ENCODE data around the gene KCNB1. TPM values are rescaled to one million over a fixed set of nuclear protein-coding genes. Genes with fewer than 3 reads are reported as not detected.

The KCNB1 gene
- total RNA-seq, 1 experiment from 2014 or later: 0.68 TPM

GRCh38 chr20:49456646-49457045, 25.8 kb downstream of the KCNB1 start:
- Histone ChIP-seq H3K9ac (ENCODE audit: extremely low read depth, insufficient read length, low read length) (no peak overlapping the region), H3T11ph (ENCODE audit: low read length) (no peak overlapping the region), H3K23me2 (ENCODE audit: insufficient read length, low read depth, low read length, poor library complexity, severe bottlenecking) (no peaks in the 10 kb centered on the region), H3K4me2 (ENCODE audit: insufficient read depth, insufficient read length, low read length) (no peak overlapping the region), H3K79me2 (ENCODE audit: insufficient read depth, low read length) (no peaks in the 10 kb centered on the region), H3K14ac (ENCODE audit: insufficient read depth, low read length) (no peak overlapping the region), H3K27me3 (ENCODE audit: insufficient read depth, low read length) (no peaks in the 10 kb centered on the region), H4K5ac (ENCODE audit: insufficient read length, low read depth, low read length) (no peak overlapping the region), H2AK5ac (ENCODE audit: insufficient read length, low read length) (no peak overlapping the region), H2BK15ac (ENCODE audit: low read depth, low read length) (no peak overlapping the region), H2BK120ac (ENCODE audit: low read depth, low read length, poor library complexity, severe bottlenecking) (no peak overlapping the region), H3K79me1 (ENCODE audit: insufficient read depth, low read depth, low read length, poor library complexity, severe bottlenecking) (no peaks in the 10 kb centered on the region), H3K18ac (ENCODE audit: insufficient read length, low read depth, low read length) (no peak overlapping the region), H4K20me1 (ENCODE audit: control insufficient read depth, insufficient read depth, insufficient read length) (no peaks in the 10 kb centered on the region), H2BK20ac (ENCODE audit: low read depth, low read length, poor library complexity, severe bottlenecking) (no peak overlapping the region), H2AFZ (ENCODE audit: low read length) (no peak overlapping the region), H3K4me1 (ENCODE audit: insufficient read depth, low read length) (no peaks in the 10 kb centered on the region), H3K9me3 (ENCODE audit: control insufficient read depth, low read depth, low read length) (no peaks in the 10 kb centered on the region), H2BK12ac (ENCODE audit: insufficient read length, low read depth, low read length) (no peak overlapping the region), H3K4ac (ENCODE audit: low read depth, low read length) (no peak overlapping the region), H4K8ac (replicated peaks; ENCODE audit: insufficient read length, low read depth, low read length) (no peak overlapping the region), H2BK5ac (ENCODE audit: insufficient read length, low read length) (no peak overlapping the region), H3K23ac (ENCODE audit: insufficient read length, low read depth, low read length) (no peak overlapping the region), H4K91ac (ENCODE audit: insufficient read length, low read depth, low read length) (no peak overlapping the region), H3K27ac (ENCODE audit: insufficient read length, low read depth, low read length) (no peak overlapping the region), H3K56ac (ENCODE audit: insufficient read length, low read depth, low read length) (no peak overlapping the region)
- no peaks in the 10 kb centered on the region for H3K9me3 Mint-ChIP-seq
- DNase-seq: no peak
- no peaks in the 10 kb centered on the region for H3K36me3 Mint-ChIP-seq (ENCODE audit: insufficient read depth in 1 of 3, low read depth in 3 of 3)
- no peak overlapping the region for H3K4me3 Mint-ChIP-seq
- no peak for TF ChIP-seq CTCF (conservative IDR thresholded peaks at IDR 0.05)
- WGBS (ENCODE audit: extremely low coverage, insufficient read length, low lambda C conversion rate): no CpG with 5 or more reads among the region's 6 CpGs
- no peak overlapping the region for H3K27ac Mint-ChIP-seq
- H3K4me1 Mint-ChIP-seq: no peaks in the 10 kb centered on the region
- peaks cover 1% of the 10 kb centered on the region; the same call in 1 of the 2 replicates for H3K27me3 Mint-ChIP-seq (ENCODE audit: low read depth)

Measured in H9 (cell line).